GM11168 (cell line): ENCODE results near the gene MAGEA9B.

ENCODE experiments used
- in situ Hi-C: fragments of 300-500 bp; cut with MboI; formaldehyde crosslinking; loops from one replicate; pipeline ENCODE4 v1.12.0; 2022; ENCODE audit warnings: low sequenced_read_pairs; ENCODE audit not compliant: unreplicated experiment

Gene MAGEA9B

DNA sequence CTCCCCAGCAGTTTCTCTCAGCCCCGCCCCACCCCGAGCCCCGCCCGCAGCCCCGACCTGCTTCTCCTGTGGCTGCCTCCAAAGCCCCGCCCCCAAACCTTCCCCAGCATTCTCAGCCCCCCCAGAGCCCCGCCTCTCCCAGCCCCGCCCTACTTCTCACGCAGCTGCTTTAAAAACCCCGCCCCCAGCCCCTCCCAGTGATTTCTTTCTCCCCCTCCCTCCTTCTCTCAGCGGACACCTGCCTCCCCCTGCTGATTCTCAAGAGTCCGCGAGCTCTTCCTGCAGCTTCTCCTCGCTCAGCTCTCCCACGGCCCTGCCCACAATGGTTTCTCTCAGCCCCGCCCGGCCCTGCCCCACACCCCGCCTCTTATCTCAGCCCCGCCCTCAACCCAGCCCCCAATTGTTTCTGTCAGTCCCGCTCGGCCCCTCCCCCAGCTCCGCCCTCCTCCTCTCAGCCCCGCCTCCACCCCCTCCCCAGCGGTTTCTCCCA is 47.1 kb downstream of the MAGEA9B start:
- in situ Hi-C loops, result no loop called here

GRCh38 chrX:149539283-149540130 is 47.8 kb downstream of the MAGEA9B start:
- in situ Hi-C loops, result loop anchor here (10.0 kb wide), 1 partner anchor 405 kb away; no protein-coding TSS in a partner anchor

GRCh38 chrX:149537474-149537873 is 49.8 kb downstream of the MAGEA9B start:
- in situ Hi-C loops, result loop anchor here (10.0 kb wide), 1 partner anchor 407 kb away; no protein-coding TSS in a partner anchor

GRCh38 chrX:149534926-149535602 is 52.2 kb downstream of the MAGEA9B start:
- in situ Hi-C loops, result loop anchor here (10.0 kb wide), 1 partner anchor 410 kb away; no protein-coding TSS in a partner anchor

DNA sequence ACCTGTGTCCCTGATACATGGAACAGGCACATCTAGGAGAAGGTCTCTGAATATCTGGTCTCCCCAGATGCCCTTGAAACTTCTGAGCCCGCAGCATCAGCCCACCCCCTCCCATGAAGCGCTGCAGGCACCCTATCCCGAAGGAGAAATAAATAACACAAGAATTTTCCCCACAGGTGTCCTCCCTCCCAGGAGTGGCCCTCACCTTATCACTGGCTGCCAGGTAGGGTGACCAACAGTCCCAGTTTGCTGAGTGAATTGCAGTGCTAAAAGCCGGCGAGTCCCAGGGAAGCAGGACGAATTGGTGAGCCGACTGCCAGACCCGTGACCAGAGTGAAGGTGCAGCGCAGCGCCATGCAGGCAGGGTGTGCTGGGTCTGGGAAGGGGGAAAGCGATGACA is 53.3 kb downstream of the MAGEA9B start:
- in situ Hi-C loops, result loop anchor here (10.0 kb wide), 1 partner anchor 411 kb away; no protein-coding TSS in a partner anchor

GRCh38 chrX:149532868-149533267 is 54.4 kb downstream of the MAGEA9B start:
- in situ Hi-C loops, result loop anchor here (10.0 kb wide), 1 partner anchor 412 kb away; no protein-coding TSS in a partner anchor
